ENCODE data around the gene PPM1J. TPM values are rescaled to one million over a fixed set of nuclear protein-coding genes. Genes with fewer than 3 reads are reported as not detected.

The PPM1J gene
- total RNA-seq, 1 donor from 2014 or later = 5.4 TPM

DNA sequence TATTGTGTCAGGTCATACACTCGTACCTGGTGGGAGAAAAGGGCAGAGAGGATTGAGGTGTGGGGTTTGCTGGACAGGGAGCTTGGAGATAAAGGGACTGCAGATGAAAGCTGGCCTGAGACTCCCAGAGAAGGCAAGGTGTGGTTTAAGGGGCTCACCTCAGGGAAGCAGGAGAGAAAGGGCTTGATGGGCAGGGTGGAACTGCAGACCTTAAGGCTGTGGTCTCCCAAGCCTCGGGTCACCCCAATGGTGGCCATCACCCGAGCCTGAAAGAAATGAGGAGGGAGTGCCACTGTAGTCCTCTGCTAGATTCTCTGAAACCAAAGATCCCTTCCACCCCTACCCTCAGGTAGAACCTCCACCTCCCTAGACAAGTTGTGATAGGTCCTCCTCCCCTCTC is 4.5 kb downstream of the PPM1J start:
- DNase-seq = no peak
- no peaks in the 10 kb centered on the region for H3K36me3 ChIP-seq
- no peak overlapping the region for H3K27ac ChIP-seq (replicated peaks)
- TF ChIP-seq CTCF (IDR thresholded peaks at IDR 0.05; ENCODE audit: borderline replicate concordance) = no peak
- H3K9me3 ChIP-seq (replicated peaks) = no peaks in the 10 kb centered on the region
- H3K27me3 ChIP-seq (ENCODE audit: low read depth) = no peaks in the 10 kb centered on the region
- intact Hi-C loops (cut with micrococcal nuclease) = no loop called here
- peaks cover 37% of the 10 kb centered on the region for H3K4me1 ChIP-seq
- no peak overlapping the region for H3K4me3 ChIP-seq

DNA sequence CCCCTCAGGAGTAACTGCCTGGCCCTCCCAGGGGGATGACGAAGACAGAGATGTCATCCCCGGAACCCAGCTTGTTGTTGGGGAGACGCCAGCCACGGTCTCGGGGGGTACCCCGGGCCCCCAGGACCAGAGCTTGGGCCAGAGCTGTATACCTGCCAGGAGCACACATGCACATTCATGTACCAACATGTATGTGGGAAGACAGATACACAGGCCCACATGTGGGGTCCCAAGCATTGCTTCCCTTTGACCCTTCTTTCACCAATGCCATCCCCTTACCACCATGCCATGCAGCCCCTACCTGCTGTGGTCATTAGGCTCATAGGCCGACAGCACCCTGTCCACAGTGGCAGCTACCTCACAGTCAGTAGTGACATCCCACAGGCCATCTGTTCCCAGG is 5.0 kb downstream of the PPM1J start:
- Histone ChIP-seq H3K9me3 (replicated peaks) (no peaks in the 10 kb centered on the region), H3K4me3 (no peak overlapping the region), H3K27me3 (ENCODE audit: low read depth) (no peaks in the 10 kb centered on the region), H3K27ac (replicated peaks) (no peak overlapping the region), H3K4me1 (peaks cover 40% of the 10 kb centered on the region), H3K36me3 (no peaks in the 10 kb centered on the region)
- no peak for TF ChIP-seq CTCF (IDR thresholded peaks at IDR 0.05; ENCODE audit: borderline replicate concordance)
- DNase-seq = no peak
- intact Hi-C loops (cut with micrococcal nuclease) = no loop called here

DNA sequence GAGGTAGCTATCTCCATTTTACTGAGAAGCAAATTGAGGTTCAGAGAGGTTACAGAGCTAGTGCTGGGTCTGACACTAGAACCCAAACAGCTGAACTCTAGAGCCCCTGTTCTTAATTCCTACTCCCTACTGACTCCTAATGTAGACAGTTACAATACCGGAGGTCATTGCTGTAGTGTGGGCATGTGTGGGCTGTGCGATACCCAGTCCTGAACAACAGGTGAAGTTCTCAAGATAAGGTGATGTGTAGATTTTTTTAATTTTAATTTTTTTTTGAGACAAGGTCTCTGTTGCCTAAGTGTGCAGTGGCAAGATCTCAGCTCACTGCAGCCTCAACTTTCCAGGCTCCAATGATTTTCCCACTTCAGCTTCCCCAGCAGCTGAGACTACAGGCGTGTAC is 6.6 kb downstream of the PPM1J start:
- H3K9me3 ChIP-seq (replicated peaks) = no peaks in the 10 kb centered on the region
- no peaks in the 10 kb centered on the region for H3K36me3 ChIP-seq
- TF ChIP-seq CTCF (IDR thresholded peaks at IDR 0.05; ENCODE audit: borderline replicate concordance) = no peak
- DNase-seq = no peak
- H3K4me3 ChIP-seq = no peak overlapping the region
- no peak overlapping the region for H3K27ac ChIP-seq (replicated peaks)
- H3K27me3 ChIP-seq (ENCODE audit: low read depth) = no peaks in the 10 kb centered on the region
- intact Hi-C loops (cut with micrococcal nuclease) = loop anchor here (5.0 kb wide), 1 partner anchor 91 kb away; the partner anchor contains the start of genes CAPZA1 and ST7L
- peaks cover 41% of the 10 kb centered on the region for H3K4me1 ChIP-seq

DNA sequence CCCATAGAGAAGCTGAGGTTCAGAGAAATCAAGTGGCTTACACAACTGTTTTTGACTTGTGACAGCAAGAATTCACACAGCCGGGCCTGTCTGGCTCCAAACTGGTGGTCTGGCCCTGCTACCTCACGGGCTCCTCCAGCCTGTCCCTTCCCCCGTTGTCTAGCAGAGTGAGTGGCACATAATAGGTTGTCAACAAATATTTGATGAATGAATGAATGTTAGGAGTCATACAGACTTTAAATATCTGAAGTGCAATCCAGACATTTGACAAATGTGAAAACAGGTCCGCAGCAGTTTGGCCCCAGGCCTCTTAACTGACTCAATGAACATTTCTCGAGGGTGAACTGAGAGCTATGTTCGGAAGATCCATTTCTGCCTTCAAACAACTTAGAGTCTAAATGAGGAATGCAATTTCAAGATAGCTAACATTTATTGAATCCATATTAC is 7.1 kb downstream of the PPM1J start:
- no peak for TF ChIP-seq CTCF (IDR thresholded peaks at IDR 0.05; ENCODE audit: borderline replicate concordance)
- intact Hi-C loops (cut with micrococcal nuclease) = loop anchor here (5.0 kb wide), 1 partner anchor 91 kb away; the partner anchor contains the start of genes CAPZA1 and ST7L
- Histone ChIP-seq H3K9me3 (replicated peaks) (no peaks in the 10 kb centered on the region), H3K4me3 (peak overlapping the region; percentile 99), H3K27me3 (ENCODE audit: low read depth) (no peaks in the 10 kb centered on the region), H3K4me1 (peaks cover 43% of the 10 kb centered on the region), H3K36me3 (peaks cover 3% of the 10 kb centered on the region), H3K27ac (replicated peaks) (peak overlapping the region; percentile 99)
- DNase-seq = no peak

DNA sequence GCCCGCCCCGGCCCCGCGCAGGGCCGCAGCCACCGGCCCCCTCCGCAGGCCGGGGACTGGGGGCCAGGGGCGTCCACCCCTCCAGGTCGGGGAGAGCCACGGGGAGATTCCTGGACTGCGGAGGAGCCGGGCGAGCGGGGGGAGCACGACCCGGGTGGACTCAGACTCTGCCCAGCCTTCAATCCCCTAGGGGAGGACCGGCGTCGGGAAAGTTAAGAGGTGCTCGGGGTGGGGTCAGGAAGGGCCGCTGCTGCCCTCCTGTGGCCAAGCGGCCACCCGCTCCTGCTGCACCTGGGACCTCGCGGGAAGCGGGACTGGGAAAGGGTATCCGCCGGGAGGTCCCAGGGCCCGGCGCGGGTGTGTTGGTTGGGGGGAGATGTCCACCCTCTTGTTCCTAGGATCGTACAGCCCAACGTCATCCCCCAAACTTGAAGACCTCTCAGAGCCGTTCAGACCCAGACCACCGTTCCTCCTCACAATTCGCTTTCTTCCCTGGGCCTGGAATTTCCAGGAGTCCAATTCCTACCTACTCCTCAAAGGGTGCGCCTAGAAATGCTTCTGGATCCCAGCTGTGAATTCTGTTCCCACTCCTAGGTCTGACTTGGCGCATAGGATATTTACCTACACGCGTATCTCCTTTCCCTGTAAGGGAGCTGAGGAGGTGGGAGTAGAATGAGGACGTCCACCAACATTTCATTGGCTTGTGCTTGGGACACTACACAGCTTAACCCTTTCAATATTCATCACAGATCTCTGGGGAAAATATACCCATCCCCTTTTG is 7.7 kb downstream of the PPM1J start:
- intact Hi-C loops (cut with micrococcal nuclease) = loop anchor here (5.0 kb wide), 1 partner anchor 90 kb away; the partner anchor contains the start of genes CAPZA1 and ST7L
- H3K4me3 ChIP-seq = peak overlapping the region; percentile 99
- peaks cover 49% of the 10 kb centered on the region for H3K4me1 ChIP-seq
- peaks cover 9% of the 10 kb centered on the region for H3K36me3 ChIP-seq
- TF ChIP-seq CTCF (IDR thresholded peaks at IDR 0.05; ENCODE audit: borderline replicate concordance) = peak; percentile 96
- no peaks in the 10 kb centered on the region for H3K27me3 ChIP-seq (ENCODE audit: low read depth)
- no peaks in the 10 kb centered on the region for H3K9me3 ChIP-seq (replicated peaks)
- peak; percentile 89 for DNase-seq
- peak overlapping the region; percentile 99 for H3K27ac ChIP-seq (replicated peaks)

Measured in left ventricle myocardium inferior (tissue), 1 donor.